ENCODE measurements around the gene FKBP2.
"Not testable (repeated sequence)": the region's sequence is repeated elsewhere in the genome, so short reads cannot be mapped to it uniquely, and the experiment has no call there.

FKBP2 gene

DNA sequence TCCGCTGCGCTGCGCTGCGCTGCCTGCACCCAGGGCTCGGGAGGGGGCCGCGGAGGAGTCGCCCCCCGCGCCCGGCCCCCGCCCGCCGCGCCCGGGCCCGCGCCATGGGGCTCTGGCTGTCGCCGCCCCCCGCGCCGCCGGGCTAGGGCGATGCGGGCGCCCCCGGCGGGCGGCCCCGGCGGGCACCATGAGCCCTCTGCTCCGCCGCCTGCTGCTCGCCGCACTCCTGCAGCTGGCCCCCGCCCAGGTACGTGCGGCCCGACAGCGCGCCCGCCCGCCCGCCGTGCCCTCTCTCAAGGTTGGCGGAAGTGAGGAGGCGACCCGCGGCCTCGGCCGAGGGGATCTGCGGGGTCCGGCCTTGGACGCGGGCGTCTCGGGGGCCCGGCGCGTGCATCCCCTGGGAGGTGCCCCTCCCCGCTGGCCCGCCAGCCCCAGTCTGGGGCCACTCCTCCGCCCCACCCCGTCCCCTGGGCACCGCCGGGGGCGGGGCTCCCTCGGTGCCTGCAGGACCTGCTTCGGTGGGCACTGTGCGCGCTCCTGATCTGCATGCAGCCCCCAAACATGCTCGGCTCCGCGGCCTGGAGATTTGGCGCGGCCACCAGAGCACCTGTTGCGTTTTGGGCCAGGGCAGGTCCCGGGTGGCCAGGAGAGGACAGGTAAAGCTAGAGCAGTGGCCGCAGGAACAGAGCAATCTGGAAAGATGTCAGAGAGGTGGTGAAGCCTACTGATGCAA is 6.1 kb upstream of the FKBP2 start:
- peak; percentile 80 for DNase-seq (ENCODE audit: low spot score)

- DNase-seq (ENCODE audit: low spot score), result no peak
These were observed 5.3 kb upstream of the FKBP2 start for GRCh38 chr11:64235437-64236161.

DNA sequence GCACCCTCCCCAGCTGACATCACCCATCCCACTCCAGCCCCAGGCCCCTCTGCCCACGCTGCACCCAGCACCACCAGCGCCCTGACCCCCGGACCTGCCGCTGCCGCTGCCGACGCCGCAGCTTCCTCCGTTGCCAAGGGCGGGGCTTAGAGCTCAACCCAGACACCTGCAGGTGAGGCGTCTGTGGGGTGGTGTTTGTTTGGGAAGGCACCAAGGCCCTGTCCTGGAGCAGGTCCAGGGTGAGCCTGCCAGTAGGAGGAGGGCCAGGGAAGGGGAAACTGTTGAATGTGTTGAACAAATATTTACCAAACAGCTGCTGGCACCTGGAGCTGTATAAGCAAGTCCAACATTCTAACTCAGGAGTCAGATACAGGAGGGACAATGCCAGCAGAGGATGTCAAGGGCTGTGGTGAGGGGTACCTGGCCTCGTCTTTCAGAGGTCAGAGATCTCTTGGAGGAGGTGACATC is 3.4 kb upstream of the FKBP2 start:
- DNase-seq (ENCODE audit: low spot score), result no peak

- DNase-seq (ENCODE audit: low spot score), result no peak
These were observed 2.8 kb upstream of the FKBP2 start for GRCh38 chr11:64238076-64238475.

- no peak for DNase-seq (ENCODE audit: low spot score)
These were observed 1.9 kb upstream of the FKBP2 start for GRCh38 chr11:64238999-64239398.

GRCh38 chr11:64239662-64240434 is 1.0 kb upstream of the FKBP2 start:
- no peak for DNase-seq (ENCODE audit: low spot score)

- peak; percentile 94 for DNase-seq (ENCODE audit: low spot score)
These were observed 271 bp downstream of the FKBP2 start for GRCh38 chr11:64241241-64241490.

DNA sequence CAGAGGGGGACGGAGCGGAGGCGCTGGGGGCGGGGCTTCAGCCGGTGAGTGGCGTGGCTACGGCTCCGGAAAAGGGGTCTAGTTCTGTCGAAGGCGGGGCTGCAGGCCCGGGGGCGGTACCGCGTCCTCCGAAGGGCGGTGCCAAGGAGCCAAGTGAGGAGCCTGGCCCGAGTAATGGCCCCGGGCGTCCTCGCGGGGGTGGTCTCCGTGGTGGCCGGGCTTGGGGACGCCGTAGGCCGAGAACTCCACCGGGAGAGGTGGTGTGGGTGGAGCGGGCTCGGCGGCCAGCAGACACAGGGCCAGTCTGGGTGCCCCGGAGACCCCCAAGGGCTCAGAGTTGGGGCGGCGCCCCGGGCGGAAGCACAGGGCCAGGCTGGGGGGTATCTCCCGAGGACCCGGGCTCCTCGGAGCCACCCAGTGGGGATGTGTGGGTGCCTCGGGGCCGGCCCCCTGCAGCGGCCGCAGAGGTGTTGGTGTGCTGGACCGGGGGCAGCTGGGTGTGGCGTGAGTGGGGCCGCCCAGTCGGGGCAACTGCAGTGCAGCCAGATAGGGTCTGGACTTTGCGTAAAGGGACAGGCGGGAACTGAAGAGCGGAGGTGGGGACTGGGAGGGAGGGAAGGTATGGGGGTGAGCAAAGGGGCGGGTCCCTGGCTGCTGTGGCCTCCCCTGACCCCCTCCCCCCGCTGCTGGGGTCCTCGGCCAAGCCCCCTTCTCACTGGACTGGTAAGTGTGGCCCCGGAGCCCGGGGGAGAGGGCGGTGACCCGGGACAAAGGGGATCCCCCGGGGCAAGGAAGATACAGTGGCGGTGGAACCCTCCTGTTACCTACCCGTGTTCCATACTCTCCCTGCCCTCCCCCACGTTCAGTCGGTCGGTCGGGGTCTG is 838 bp downstream of the FKBP2 start:
- peak; percentile 50 for DNase-seq (ENCODE audit: low spot score)

GRCh38 chr11:64243236-64243854 is 2.5 kb downstream of the FKBP2 start:
- DNase-seq (ENCODE audit: low spot score), result no peak

DNA sequence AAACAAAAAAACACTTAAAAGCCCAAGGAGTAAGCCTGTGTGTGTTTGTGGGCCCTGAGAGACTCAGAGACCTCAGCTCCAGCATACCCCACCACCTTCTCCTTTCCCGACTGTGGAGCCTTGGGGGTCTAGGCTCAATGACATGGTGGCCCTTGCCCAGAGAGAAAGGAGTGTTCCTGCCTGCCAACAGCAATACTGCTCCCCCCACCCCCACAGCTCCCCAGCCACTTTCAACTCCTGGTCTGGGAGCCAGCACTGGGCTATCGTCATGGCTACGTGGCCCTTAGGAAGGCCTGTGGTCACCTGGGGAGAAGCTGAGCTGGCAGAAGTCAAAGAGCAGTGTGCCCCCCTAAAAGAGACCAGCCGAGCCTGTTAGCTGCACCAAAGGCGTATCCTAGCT is 3.2 kb downstream of the FKBP2 start:
- no peak for DNase-seq (ENCODE audit: low spot score)

GRCh38 chr11:64244966-64245365 is 4.1 kb downstream of the FKBP2 start:
- no peak for DNase-seq (ENCODE audit: low spot score)

GRCh38 chr11:64245401-64245796 is 4.5 kb downstream of the FKBP2 start:
- no peak for DNase-seq (ENCODE audit: low spot score)

GRCh38 chr11:64245797-64246620 is 5.1 kb downstream of the FKBP2 start:
- no peak for DNase-seq (ENCODE audit: low spot score)

DNA sequence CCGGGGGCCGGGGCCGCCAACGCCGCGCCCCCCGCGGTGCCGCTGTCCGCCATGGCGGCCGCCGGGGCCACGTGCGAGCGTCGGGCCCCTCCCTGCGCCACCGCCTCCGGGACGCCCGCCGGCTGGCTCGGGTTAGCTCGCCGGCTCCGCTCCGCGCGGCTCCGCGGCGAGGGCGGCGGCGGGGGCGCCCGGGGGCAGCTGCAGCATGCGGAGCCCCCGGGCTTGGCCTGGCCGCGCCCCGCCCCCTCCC is 5.7 kb downstream of the FKBP2 start:
- not testable (repeated sequence) for DNase-seq (ENCODE audit: low spot score)

- peak; percentile 90 for DNase-seq (ENCODE audit: low spot score)
These were observed 6.2 kb downstream of the FKBP2 start, which contains the start of gene PPP1R14B for GRCh38 chr11:64246871-64247728. PPP1R14B (minus strand) TSS chr11:64246943; CDS start chr11:64246673, 270 bp downstream.

- DNase-seq (ENCODE audit: low spot score), result no peak
These were observed 7.0 kb downstream of the FKBP2 start for GRCh38 chr11:64247729-64248531.

DNA sequence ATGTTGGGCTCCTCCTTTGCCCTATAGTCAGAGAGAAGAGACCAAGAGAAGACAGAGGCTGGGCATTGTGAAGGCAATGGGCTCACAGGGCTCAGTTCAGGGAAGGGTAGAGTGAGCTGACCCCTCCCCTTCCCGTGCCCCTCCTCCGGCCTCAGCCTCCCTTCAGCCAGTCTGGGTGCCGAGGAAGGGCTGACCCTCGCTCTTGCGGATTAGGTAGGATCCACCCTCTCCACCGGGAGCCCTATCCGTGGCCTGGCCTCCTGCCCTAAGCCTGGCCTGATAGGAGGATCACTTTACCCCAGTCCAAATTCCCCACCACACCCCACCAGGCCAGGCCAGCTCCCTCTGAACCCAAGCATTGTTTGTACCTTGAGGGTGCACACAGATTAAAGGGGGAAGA is 7.7 kb downstream of the FKBP2 start:
- DNase-seq (ENCODE audit: low spot score), result no peak

DNA sequence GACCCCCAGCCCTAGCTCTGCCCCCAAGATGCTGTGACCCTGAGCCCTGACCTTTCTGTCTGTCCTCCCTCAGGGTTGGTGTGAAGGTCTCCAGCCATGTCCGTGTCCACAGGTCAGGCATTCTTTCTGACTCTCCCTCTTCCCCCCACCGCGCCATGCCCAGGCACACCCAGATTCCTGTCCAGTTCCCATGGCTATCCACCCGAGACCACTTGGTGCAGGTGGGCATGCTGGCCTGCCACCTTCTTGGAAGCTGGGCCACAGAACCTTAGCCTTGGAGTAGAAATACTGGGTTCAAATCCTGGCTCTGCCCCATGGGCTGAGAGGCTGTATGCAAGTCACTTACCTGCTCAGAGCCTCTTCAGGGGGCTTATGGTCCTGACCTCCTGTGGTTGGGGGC is 8.1 kb downstream of the FKBP2 start:
- DNase-seq (ENCODE audit: low spot score), result no peak

Data from D341Med (cell line).